HAP-1 (cell line): ENCODE data around the gene CYP3A5.
"Not testable (repeated sequence)": the region's sequence is repeated elsewhere in the genome, so short reads cannot be mapped to it uniquely, and the experiment has no call there.

ENCODE experiments used
- DNase-seq, 2 experiments: peaks; one replicate each; pipeline ENCODE4 v3.0.0-alpha.2; 2016 to 2020; ENCODE audit warnings: low spot score in 2 of 2
- H3K27me3 ChIP-seq: fragments of 250-450 bp; sonication (Bioruptor Pico); 2 replicates; pipeline ENCODE4 v1.5.1; 2020; ENCODE audit warnings: low read depth, mild to moderate bottlenecking, moderate library complexity
- H3K36me3 ChIP-seq: fragments of 250-450 bp; sonication (Bioruptor Pico); replicated peaks from 2 replicates; pipeline ENCODE4 v1.5.1; 2020; ENCODE audit warnings: mild to moderate bottlenecking
- H3K4me1 ChIP-seq: fragments of 250-450 bp; sonication (Bioruptor Pico); 2 replicates; pipeline ENCODE4 v1.5.1; 2020; ENCODE audit warnings: mild to moderate bottlenecking
- H3K4me3 ChIP-seq: fragments of 250-450 bp; sonication (Bioruptor Pico); 2 replicates; pipeline ENCODE4 v1.5.1; 2020; ENCODE audit warnings: mild to moderate bottlenecking, moderate library complexity
- H3K9me3 ChIP-seq: fragments of 250-450 bp; sonication (Bioruptor Pico); 2 replicates; pipeline ENCODE4 v1.5.1; 2020; ENCODE audit warnings: mild to moderate bottlenecking, moderate library complexity
- in situ Hi-C: fragments of 300-500 bp; cut with MboI; formaldehyde crosslinking; loops from 3 replicates; pipeline ENCODE4 v1.14.3; 2020; ENCODE audit warnings: low sequenced_read_pairs, inconsistent platforms, mixed read lengths

The CYP3A5 gene

GRCh38 chr7:99679400-99680191 is at the start of gene CYP3A5:
CYP3A5 (minus strand) TSS chr7:99679996; CDS start chr7:99679896, 100 bp downstream.
- in situ Hi-C loops, result no loop called here
- DNase-seq, result no peak
- Histone ChIP-seq H3K9me3 (no peaks in the 10 kb centered on the region), H3K36me3 (no peaks in the 10 kb centered on the region), H3K4me3 (no peak within 1 kb of the TSS), H3K27me3 (no peaks in the 10 kb centered on the region), H3K4me1 (no peaks in the 10 kb centered on the region)

- no peak overlapping the region for H3K4me3 ChIP-seq
- no peaks in the 10 kb centered on the region for H3K36me3 ChIP-seq
- H3K9me3 ChIP-seq, result no peaks in the 10 kb centered on the region
- H3K4me1 ChIP-seq, result no peaks in the 10 kb centered on the region
- no peaks in the 10 kb centered on the region for H3K27me3 ChIP-seq
- in situ Hi-C loops, result no loop called here
- DNase-seq, result no peak
Measured at GRCh38 chr7:99728615-99729014, 48.8 kb upstream of the CYP3A5 start.

- H3K4me1 ChIP-seq, H3K27me3 ChIP-seq, H3K36me3 ChIP-seq, in situ Hi-C loops, H3K4me3 ChIP-seq, H3K9me3 ChIP-seq, DNase-seq: not testable (repeated sequence)
Measured at GRCh38 chr7:99723201-99723600, 43.4 kb upstream of the CYP3A5 start.

GRCh38 chr7:99720800-99721595 is 41.2 kb upstream of the CYP3A5 start:
- in situ Hi-C loops, result no loop called here

GRCh38 chr7:99719996-99720769 is 40.4 kb upstream of the CYP3A5 start:
- H3K9me3 ChIP-seq, result no peaks in the 10 kb centered on the region
- in situ Hi-C loops, result no loop called here
- no peak overlapping the region for H3K4me3 ChIP-seq

More at GRCh38 chr7:99720800-99721595, 41.2 kb upstream of the CYP3A5 start:
- H3K4me3 ChIP-seq, result no peak overlapping the region
- H3K9me3 ChIP-seq, result no peaks in the 10 kb centered on the region
- no peaks in the 10 kb centered on the region for H3K36me3 ChIP-seq
- 0 out of 2 replicates have a peak, but pooled peaks cover 5% of the 10 kb centered on the region for H3K27me3 ChIP-seq
- no peak for DNase-seq
- no peaks in the 10 kb centered on the region for H3K4me1 ChIP-seq

GRCh38 chr7:99713995-99714570 is 34.3 kb upstream of the CYP3A5 start:
- H3K4me3 ChIP-seq, result no peak overlapping the region
- no peaks in the 10 kb centered on the region for H3K4me1 ChIP-seq
- in situ Hi-C loops, result no loop called here
- H3K36me3 ChIP-seq, result no peaks in the 10 kb centered on the region
- H3K27me3 ChIP-seq, result no peaks in the 10 kb centered on the region
- DNase-seq, result no peak
- H3K9me3 ChIP-seq, result no peaks in the 10 kb centered on the region

More at GRCh38 chr7:99719996-99720769, 40.4 kb upstream of the CYP3A5 start:
- H3K4me1 ChIP-seq, result no peaks in the 10 kb centered on the region
- no peak for DNase-seq
- H3K36me3 ChIP-seq, result no peaks in the 10 kb centered on the region
- H3K27me3 ChIP-seq, result 0 out of 2 replicates have a peak, but pooled peaks cover 5% of the 10 kb centered on the region

- Histone ChIP-seq H3K4me3 (no peak overlapping the region), H3K9me3 (no peaks in the 10 kb centered on the region), H3K4me1 (no peaks in the 10 kb centered on the region), H3K27me3 (no peaks in the 10 kb centered on the region), H3K36me3 (no peaks in the 10 kb centered on the region)
- no peak for DNase-seq
- in situ Hi-C loops, result no loop called here
Measured at GRCh38 chr7:99709838-99710578, 30.2 kb upstream of the CYP3A5 start.

- Histone ChIP-seq H3K27me3 (no peaks in the 10 kb centered on the region), H3K4me1 (no peaks in the 10 kb centered on the region), H3K9me3 (no peaks in the 10 kb centered on the region), H3K36me3 (no peaks in the 10 kb centered on the region), H3K4me3 (no peak overlapping the region)
- in situ Hi-C loops, result no loop called here
- DNase-seq, result no peak
Measured at GRCh38 chr7:99709260-99709659, 29.5 kb upstream of the CYP3A5 start.

- Histone ChIP-seq H3K9me3 (no peaks in the 10 kb centered on the region), H3K27me3 (no peaks in the 10 kb centered on the region), H3K4me3 (no peak overlapping the region), H3K36me3 (no peaks in the 10 kb centered on the region), H3K4me1 (no peaks in the 10 kb centered on the region)
- in situ Hi-C loops, result no loop called here
- DNase-seq, result no peak
Measured at GRCh38 chr7:99707096-99707495, 27.3 kb upstream of the CYP3A5 start.

- Histone ChIP-seq H3K4me1 (no peaks in the 10 kb centered on the region), H3K27me3 (peaks cover 3% of the 10 kb centered on the region), H3K4me3 (no peak overlapping the region), H3K36me3 (no peaks in the 10 kb centered on the region), H3K9me3 (no peaks in the 10 kb centered on the region)
- in situ Hi-C loops, result no loop called here
- no peak for DNase-seq
Measured at GRCh38 chr7:99699946-99700345, 20.1 kb upstream of the CYP3A5 start.

GRCh38 chr7:99698867-99699730 is 19.3 kb upstream of the CYP3A5 start:
- H3K4me1 ChIP-seq, H3K9me3 ChIP-seq, H3K4me3 ChIP-seq, in situ Hi-C loops, H3K27me3 ChIP-seq, DNase-seq, H3K36me3 ChIP-seq: not testable (repeated sequence)

- Histone ChIP-seq H3K4me1 (peaks cover 4% of the 10 kb centered on the region; the same call in 1 of the 2 replicates), H3K36me3 (no peaks in the 10 kb centered on the region), H3K9me3 (0 out of 2 replicates have a peak, but pooled peaks cover 3% of the 10 kb centered on the region), H3K27me3 (no peaks in the 10 kb centered on the region; the same call in 1 of the 2 replicates), H3K4me3 (no peak overlapping the region)
- no peak for DNase-seq
- in situ Hi-C loops, result no loop called here
Measured at GRCh38 chr7:99694912-99695304, 15.1 kb upstream of the CYP3A5 start.
